Muscle layer of colon (tissue), 2 donors: ENCODE results near the gene EXOSC2.
A peak's percentile ranks its signal among the peaks of the same experiment; 100 is the strongest.

ENCODE experiments used
- H3K27ac ChIP-seq: one replicate; pipeline ENCODE4 v1.7.0; 2013; ENCODE audit warnings: low read depth, mild to moderate bottlenecking, low read length, moderate library complexity
- H3K27me3 ChIP-seq, 2 donors: one replicate each; pipeline ENCODE4 v1.7.0; 2013; ENCODE audit warnings: low read length in 2 of 2, mild to moderate bottlenecking in 2 of 2; ENCODE audit not compliant: insufficient read depth in 2 of 2, control insufficient read depth in 1 of 2
- H3K36me3 ChIP-seq: one replicate; pipeline ENCODE4 v1.7.0; 2013; ENCODE audit warnings: mild to moderate bottlenecking, low read length; ENCODE audit not compliant: insufficient read depth
- H3K4me1 ChIP-seq: one replicate; pipeline ENCODE4 v1.7.0; 2013; ENCODE audit warnings: mild to moderate bottlenecking, low read length; ENCODE audit not compliant: insufficient read depth
- H3K4me3 ChIP-seq, 2 donors: one replicate each; pipeline ENCODE4 v1.7.0; 2013; ENCODE audit warnings: low read length in 2 of 2, low read depth in 1 of 2, mild to moderate bottlenecking in 1 of 2, moderate library complexity in 1 of 2
- H3K9ac ChIP-seq: one replicate; pipeline ENCODE4 v1.7.0; 2013; ENCODE audit warnings: low read length
- H3K9me3 ChIP-seq: one replicate; pipeline ENCODE4 v1.7.0; 2013; ENCODE audit warnings: mild to moderate bottlenecking, low read length
- donor health status: abdominal sarcoma.
- donor health status: Adenocarcinoma of cecum.

EXOSC2 gene

GRCh38 chr9:130688072-130688471 is 5.5 kb upstream of the EXOSC2 start:
- no peak overlapping the region for H3K27ac ChIP-seq
- H3K27me3 ChIP-seq, result no peaks in the 10 kb centered on the region
- no peaks in the 10 kb centered on the region for H3K36me3 ChIP-seq
- peaks cover 6% of the 10 kb centered on the region for H3K4me1 ChIP-seq
- H3K9me3 ChIP-seq, result no peaks in the 10 kb centered on the region
- H3K4me3 ChIP-seq, result no peak overlapping the region
- H3K9ac ChIP-seq, result no peak overlapping the region

DNA sequence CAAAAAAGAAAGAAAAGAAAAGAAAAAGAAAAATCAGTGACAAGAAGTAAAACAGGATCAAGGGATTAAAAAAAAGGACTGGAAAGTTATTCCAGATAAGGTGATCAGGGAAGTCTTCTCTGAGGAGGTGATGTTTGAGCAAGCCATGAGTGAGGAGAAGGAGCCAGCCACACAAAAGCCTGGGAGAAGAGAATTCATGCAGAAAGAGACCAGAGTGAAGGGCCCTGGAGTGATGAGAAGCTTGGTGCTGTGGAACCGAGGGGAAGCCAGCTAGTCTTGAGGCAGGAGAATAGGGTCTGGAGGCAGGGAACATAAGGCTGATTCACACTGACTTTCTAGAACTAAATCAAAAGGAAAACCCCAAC is 4.0 kb upstream of the EXOSC2 start:
- Histone ChIP-seq H3K4me3 (peak overlapping the region in 1 of 2 donors; percentile 56), H3K4me1 (peaks cover 13% of the 10 kb centered on the region), H3K27ac (no peak overlapping the region), H3K9me3 (no peaks in the 10 kb centered on the region), H3K36me3 (no peaks in the 10 kb centered on the region), H3K9ac (no peak overlapping the region), H3K27me3 (no peaks in the 10 kb centered on the region)

DNA sequence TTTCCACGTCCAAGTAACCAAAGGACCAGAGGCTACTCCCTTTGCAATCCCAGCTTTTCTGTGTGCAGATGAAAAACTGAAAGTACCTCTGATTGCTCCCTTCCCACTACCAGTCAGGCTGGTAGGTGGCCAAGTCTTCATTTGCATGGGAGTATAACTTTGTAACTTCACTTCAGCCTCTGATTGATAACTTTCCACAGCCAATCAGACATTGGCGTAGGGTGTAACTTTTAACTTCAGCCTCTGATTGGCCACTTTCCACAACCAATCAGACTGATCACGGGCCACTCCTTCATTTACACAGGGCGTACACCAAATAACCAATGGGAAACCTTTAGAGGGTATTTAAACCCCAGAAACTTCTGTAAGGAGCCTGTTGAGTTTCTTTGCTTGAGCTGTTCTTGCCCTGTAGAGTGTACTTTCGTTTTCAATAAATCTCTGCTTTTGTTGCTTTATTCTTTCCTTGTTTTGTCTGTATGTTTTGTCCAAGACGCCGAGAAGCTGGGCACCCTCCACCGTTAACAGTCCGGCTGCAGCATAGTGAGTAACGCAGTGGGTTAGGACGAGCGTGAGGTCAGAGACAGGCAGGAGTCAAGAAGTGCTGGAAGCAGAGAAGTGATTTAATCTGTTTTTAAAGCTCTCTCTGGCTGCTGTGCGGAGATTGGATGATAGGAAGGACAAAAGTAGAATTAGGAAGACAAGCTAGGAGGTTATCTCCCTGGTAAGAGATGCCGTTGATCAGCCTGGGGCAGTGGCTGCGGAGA is 3.5 kb upstream of the EXOSC2 start:
- peaks cover 19% of the 10 kb centered on the region for H3K4me1 ChIP-seq
- no peaks in the 10 kb centered on the region for H3K9me3 ChIP-seq
- H3K9ac ChIP-seq, result peak overlapping the region; percentile 50
- no peaks in the 10 kb centered on the region for H3K27me3 ChIP-seq
- H3K27ac ChIP-seq, result no peak overlapping the region
- H3K36me3 ChIP-seq, result no peaks in the 10 kb centered on the region
- peak overlapping the region in 1 of 2 donors; percentile 56 for H3K4me3 ChIP-seq

DNA sequence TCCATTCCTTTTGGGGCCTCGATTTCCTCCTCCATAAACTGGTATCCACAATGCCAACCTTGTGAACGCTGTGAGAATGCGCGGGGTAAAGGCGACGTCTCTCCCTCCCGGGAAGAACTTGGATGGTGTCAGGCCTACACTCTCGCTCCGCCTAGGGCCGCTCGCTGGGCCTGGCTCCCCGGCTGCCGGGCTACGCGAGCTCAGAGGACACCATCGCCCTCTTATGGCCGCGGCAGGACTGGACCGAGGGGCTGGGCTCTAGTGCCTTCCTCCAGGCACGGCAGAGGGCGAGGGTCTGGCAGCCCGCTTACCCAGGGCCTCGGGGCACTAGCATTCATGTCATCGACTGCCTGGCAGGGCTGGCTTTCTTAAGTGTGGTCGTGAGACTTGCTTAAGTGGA is 1.3 kb upstream of the EXOSC2 start:
- Histone ChIP-seq H3K27me3 (no peaks in the 10 kb centered on the region), H3K9ac (no peak overlapping the region), H3K27ac (no peak overlapping the region), H3K9me3 (no peaks in the 10 kb centered on the region), H3K36me3 (peaks cover 18% of the 10 kb centered on the region), H3K4me1 (peaks cover 22% of the 10 kb centered on the region), H3K4me3 (peak overlapping the region in 1 of 2 donors; percentile 100)

DNA sequence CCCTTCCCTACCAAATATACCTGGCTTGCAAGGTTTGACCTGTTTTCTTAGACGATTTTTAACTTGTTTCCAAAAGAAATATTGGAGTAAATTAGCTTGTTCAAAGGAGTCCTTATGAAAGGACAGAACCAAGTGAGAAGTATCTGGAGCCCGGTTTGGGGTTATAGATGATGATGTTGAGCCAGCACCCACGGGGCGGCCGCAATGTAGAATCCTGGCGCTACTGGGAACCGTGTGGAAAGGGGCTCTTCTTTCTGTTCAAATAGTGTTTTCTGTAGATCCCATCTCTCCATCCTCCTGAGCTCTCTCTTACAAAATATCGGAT is 517 bp upstream of the EXOSC2 start:
- Histone ChIP-seq H3K4me3 (peak overlapping the region; percentile 43 to 100), H3K27me3 (no peaks in the 10 kb centered on the region), H3K9me3 (no peaks in the 10 kb centered on the region), H3K36me3 (peaks cover 23% of the 10 kb centered on the region), H3K9ac (no peak overlapping the region), H3K4me1 (peaks cover 22% of the 10 kb centered on the region), H3K27ac (peak overlapping the region; percentile 41)

DNA sequence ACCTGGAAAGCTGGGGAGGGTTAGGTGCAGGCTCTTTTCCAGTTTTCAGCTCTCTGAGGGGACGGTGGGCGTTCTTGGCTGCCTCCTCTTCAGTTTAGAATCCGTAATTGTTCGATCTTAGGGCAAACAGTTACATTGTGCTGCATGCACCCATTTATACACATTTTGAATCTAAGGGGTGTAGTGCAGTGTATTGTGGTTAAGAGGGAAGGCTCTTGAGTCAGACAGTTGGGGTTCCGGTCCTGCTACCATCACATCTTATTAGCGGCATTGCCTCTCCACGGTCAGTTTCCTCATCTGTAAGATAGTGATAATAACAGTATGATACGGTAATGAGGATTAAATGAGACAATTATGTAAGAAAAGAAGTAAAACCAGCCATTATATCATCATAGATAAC is 625 bp downstream of the EXOSC2 start:
- H3K36me3 ChIP-seq, result peaks cover 34% of the 10 kb centered on the region
- peaks cover 22% of the 10 kb centered on the region for H3K4me1 ChIP-seq
- H3K27me3 ChIP-seq, result no peaks in the 10 kb centered on the region
- peak overlapping the region; percentile 72 for H3K9ac ChIP-seq
- H3K27ac ChIP-seq, result peak overlapping the region; percentile 79
- H3K9me3 ChIP-seq, result no peaks in the 10 kb centered on the region
- H3K4me3 ChIP-seq, result peak overlapping the region; percentile 88 to 100

- Histone ChIP-seq H3K4me1 (peaks cover 17% of the 10 kb centered on the region), H3K27ac (no peak overlapping the region), H3K27me3 (no peaks in the 10 kb centered on the region), H3K4me3 (no peak overlapping the region), H3K36me3 (peaks cover 40% of the 10 kb centered on the region), H3K9ac (no peak overlapping the region), H3K9me3 (no peaks in the 10 kb centered on the region)
These were observed 2.6 kb downstream of the EXOSC2 start for GRCh38 chr9:130696139-130696650.

DNA sequence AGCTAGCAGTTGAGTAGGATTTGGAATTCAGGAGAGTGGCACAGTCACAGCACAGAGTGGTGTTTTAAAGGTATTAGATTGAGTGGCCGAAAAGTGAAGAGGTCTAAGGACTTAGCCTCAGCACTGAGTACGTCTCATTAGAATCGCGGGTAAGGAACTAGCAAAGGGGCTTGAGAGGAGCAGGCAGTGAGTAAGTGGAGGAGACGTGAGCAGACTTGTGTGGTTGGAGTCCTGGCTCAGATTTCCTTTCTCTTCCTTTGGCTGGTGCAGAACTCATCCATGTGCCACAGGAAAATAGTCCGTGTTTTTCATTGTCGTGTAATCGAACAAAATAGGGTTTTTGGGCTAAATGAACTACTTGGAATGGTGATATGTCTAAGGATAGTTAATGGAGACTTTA is 3.4 kb downstream of the EXOSC2 start:
- Histone ChIP-seq H3K4me3 (no peak overlapping the region), H3K36me3 (peaks cover 46% of the 10 kb centered on the region), H3K9ac (no peak overlapping the region), H3K4me1 (peaks cover 17% of the 10 kb centered on the region), H3K27me3 (no peaks in the 10 kb centered on the region), H3K9me3 (no peaks in the 10 kb centered on the region), H3K27ac (no peak overlapping the region)

DNA sequence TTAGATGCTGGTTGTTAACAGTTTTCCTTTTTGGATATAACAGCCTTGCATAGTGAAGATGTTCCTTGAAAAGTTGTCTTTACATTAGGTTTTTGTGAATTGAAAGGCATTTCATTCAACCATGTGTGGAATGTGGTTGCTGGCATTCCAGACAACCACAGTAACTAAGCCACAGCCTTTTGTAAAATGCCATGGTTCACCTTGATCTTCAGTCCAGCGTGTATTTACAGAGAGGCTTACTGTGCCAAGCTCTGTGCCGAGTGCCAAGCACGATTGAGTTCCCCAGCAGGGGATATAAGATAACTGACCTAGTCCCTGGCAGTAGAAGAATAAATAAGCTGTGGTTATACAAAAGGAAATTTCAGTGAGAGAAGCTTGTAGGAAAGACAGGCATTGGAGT is 4.9 kb downstream of the EXOSC2 start:
- H3K4me3 ChIP-seq, result no peak overlapping the region
- H3K9me3 ChIP-seq, result no peaks in the 10 kb centered on the region
- H3K36me3 ChIP-seq, result peaks cover 60% of the 10 kb centered on the region
- H3K27me3 ChIP-seq, result no peaks in the 10 kb centered on the region
- peaks cover 17% of the 10 kb centered on the region for H3K4me1 ChIP-seq
- H3K27ac ChIP-seq, result no peak overlapping the region
- no peak overlapping the region for H3K9ac ChIP-seq

GRCh38 chr9:130699047-130699446 is 5.5 kb downstream of the EXOSC2 start:
- H3K36me3 ChIP-seq, result peaks cover 66% of the 10 kb centered on the region
- no peak overlapping the region for H3K27ac ChIP-seq
- no peak overlapping the region for H3K4me3 ChIP-seq
- no peak overlapping the region for H3K9ac ChIP-seq
- H3K27me3 ChIP-seq, result no peaks in the 10 kb centered on the region
- no peaks in the 10 kb centered on the region for H3K9me3 ChIP-seq
- H3K4me1 ChIP-seq, result peaks cover 14% of the 10 kb centered on the region

- no peaks in the 10 kb centered on the region for H3K4me1 ChIP-seq
- no peak overlapping the region for H3K27ac ChIP-seq
- H3K9me3 ChIP-seq, result no peaks in the 10 kb centered on the region
- no peaks in the 10 kb centered on the region for H3K27me3 ChIP-seq
- no peak overlapping the region for H3K4me3 ChIP-seq
- peaks cover 65% of the 10 kb centered on the region for H3K36me3 ChIP-seq
- no peak overlapping the region for H3K9ac ChIP-seq
These were observed 7.8 kb downstream of the EXOSC2 start for GRCh38 chr9:130701059-130702022.
